DOHH2 (cell line): ENCODE results near the gene JMY.
A peak's percentile ranks its signal among the peaks of the same experiment; 100 is the strongest.

Experiments
- H3F3A ChIP-seq: fragments of 200-600 bp; sonication (generic), shearing (Covaris generic); 2 replicates; pipeline ENCODE4 v1.6.0; 2016; ENCODE audit warnings: antibody characterized with exemption, mild to moderate bottlenecking; ENCODE audit not compliant: control insufficient read depth, insufficient read depth
- H3K27ac ChIP-seq: fragments of 200-600 bp; sonication (generic); 2 replicates; pipeline ENCODE4 v1.5.1; 2014; ENCODE audit warnings: low read depth, mild to moderate bottlenecking, low read length, moderate library complexity
- H3K27me3 ChIP-seq: fragments of 200-600 bp; sonication (generic); 2 replicates; pipeline ENCODE4 v1.6.1; 2014; ENCODE audit warnings: mild to moderate bottlenecking, low read length, mixed read lengths; ENCODE audit not compliant: control insufficient read depth
- H3K36me3 ChIP-seq: fragments of 200-600 bp; sonication (generic); 2 replicates; pipeline ENCODE4 v1.6.1; 2014; ENCODE audit warnings: mild to moderate bottlenecking, low read length, moderate library complexity, mixed read lengths; ENCODE audit not compliant: control insufficient read depth
- H3K4me1 ChIP-seq: fragments of 200-600 bp; sonication (generic); 2 replicates; pipeline ENCODE4 v1.6.1; 2014; ENCODE audit warnings: mild to moderate bottlenecking, low read length, mixed read lengths; ENCODE audit not compliant: control insufficient read depth
- H3K4me2 ChIP-seq: fragments of 200-600 bp; sonication (generic); 2 replicates; pipeline ENCODE4 v1.6.0; 2014; ENCODE audit warnings: mild to moderate bottlenecking, low read length, moderate library complexity
- H3K4me3 ChIP-seq: fragments of 200-600 bp; sonication (generic); 2 replicates; pipeline ENCODE4 v1.5.1; 2014; ENCODE audit warnings: mild to moderate bottlenecking, low read length, mixed read lengths
- H3K79me2 ChIP-seq: fragments of 200-600 bp; sonication (generic); 2 replicates; pipeline ENCODE4 v1.6.1; 2014; ENCODE audit warnings: mild to moderate bottlenecking, low read length, mixed read lengths; ENCODE audit not compliant: control insufficient read depth
- H3K9me2 ChIP-seq: fragments of 200-600 bp; sonication (generic); replicated peaks from 2 replicates; pipeline ENCODE4 v1.6.1; 2014; ENCODE audit warnings: mild to moderate bottlenecking, low read length, mixed read lengths; ENCODE audit not compliant: control insufficient read depth
- H3K9me3 ChIP-seq: fragments of 200-600 bp; sonication (generic); 2 replicates; pipeline ENCODE4 v1.6.1; 2014; ENCODE audit warnings: antibody characterized with exemption, low read length, mixed read lengths; ENCODE audit not compliant: control insufficient read depth, insufficient read depth
- H4K20me1 ChIP-seq: fragments of 200-600 bp; sonication (generic); 2 replicates; pipeline ENCODE4 v1.6.0; 2014; ENCODE audit warnings: low read depth, mild to moderate bottlenecking, antibody characterized with exemption, low read length, moderate library complexity; ENCODE audit not compliant: control insufficient read depth, insufficient read depth
- EZH2phosphoT487 ChIP-seq: fragments of 200-600 bp; sonication (generic); IDR thresholded peaks from 2 replicates; pipeline ENCODE4 v1.6.1; 2017; ENCODE audit warnings: borderline replicate concordance, mild to moderate bottlenecking, antibody characterized with exemption, low read length, moderate library complexity, mixed read lengths
- TF ChIP-seq, protein P1 (sequence below): fragments of 200-600 bp; sonication (generic); IDR thresholded peaks from one replicate; pipeline ENCODE4 v1.5.1; 2014; ENCODE audit warnings: antibody characterized with exemption, mild to moderate bottlenecking, low read depth, low read length; ENCODE audit not compliant: poor library complexity, severe bottlenecking

The JMY gene

GRCh38 chr5:79236970-79237739 is 1.2 kb downstream of the JMY start:
- Histone ChIP-seq H3K9me2 (no peaks in the 10 kb centered on the region), H3K27me3 (peaks cover 30% of the 10 kb centered on the region), H3F3A (peaks cover 8% of the 10 kb centered on the region), H3K4me1 (peaks cover 25% of the 10 kb centered on the region), H4K20me1 (peaks cover 7% of the 10 kb centered on the region; the same call in 1 of the 2 replicates), H3K4me3 (peak overlapping the region; percentile 85), H3K79me2 (peaks cover 29% of the 10 kb centered on the region), H3K9me3 (no peaks in the 10 kb centered on the region), H3K4me2 (peak overlapping the region; percentile 98), H3K36me3 (no peaks in the 10 kb centered on the region), H3K27ac (no peak overlapping the region)
- TF ChIP-seq EZH2phosphoT487 = no peak
- TF ChIP-seq, protein P1, sequence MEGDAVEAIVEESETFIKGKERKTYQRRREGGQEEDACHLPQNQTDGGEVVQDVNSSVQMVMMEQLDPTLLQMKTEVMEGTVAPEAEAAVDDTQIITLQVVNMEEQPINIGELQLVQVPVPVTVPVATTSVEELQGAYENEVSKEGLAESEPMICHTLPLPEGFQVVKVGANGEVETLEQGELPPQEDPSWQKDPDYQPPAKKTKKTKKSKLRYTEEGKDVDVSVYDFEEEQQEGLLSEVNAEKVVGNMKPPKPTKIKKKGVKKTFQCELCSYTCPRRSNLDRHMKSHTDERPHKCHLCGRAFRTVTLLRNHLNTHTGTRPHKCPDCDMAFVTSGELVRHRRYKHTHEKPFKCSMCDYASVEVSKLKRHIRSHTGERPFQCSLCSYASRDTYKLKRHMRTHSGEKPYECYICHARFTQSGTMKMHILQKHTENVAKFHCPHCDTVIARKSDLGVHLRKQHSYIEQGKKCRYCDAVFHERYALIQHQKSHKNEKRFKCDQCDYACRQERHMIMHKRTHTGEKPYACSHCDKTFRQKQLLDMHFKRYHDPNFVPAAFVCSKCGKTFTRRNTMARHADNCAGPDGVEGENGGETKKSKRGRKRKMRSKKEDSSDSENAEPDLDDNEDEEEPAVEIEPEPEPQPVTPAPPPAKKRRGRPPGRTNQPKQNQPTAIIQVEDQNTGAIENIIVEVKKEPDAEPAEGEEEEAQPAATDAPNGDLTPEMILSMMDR = no peak

DNA sequence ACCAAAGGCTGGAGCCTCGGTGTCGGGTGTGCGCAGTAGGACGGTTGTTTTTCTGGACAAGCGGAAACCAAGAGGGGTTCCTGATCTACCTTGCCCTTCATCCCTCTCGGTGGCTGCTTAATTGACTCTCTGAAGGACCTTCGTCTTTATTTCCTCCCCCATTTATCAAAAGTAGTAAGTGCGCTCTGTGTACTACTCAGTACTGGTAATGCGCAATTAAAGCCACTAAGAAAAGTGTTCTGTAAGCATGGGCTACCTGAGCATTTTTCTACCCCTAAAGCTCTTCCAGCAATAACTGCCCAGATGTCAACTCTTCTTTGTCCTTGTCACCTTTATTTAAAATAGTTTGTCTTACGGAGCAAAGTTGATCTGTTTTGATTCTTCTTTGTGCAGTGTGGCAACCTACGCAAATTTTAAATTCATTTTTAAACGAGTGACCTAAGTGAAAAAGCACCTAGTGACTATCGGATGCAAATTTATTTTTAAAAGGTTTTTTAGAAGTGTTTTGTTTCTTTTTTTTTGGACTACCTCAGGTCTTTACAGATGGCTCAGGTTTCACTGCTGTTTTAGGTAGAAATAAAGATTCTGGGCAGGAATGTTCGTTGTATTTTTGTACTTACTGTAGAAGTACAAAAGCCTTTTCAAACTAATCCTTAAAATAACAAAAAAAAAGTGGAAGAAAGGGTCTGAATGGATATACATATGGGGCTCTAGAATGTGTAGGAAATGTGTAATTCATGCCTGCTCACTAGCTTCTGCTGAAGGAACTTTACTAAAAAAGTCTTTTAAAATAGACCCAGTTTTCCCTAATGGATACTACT is 2.0 kb downstream of the JMY start:
- TF ChIP-seq, protein P1 = no peak
- no peak for TF ChIP-seq EZH2phosphoT487
- no peaks in the 10 kb centered on the region for H3K9me3 ChIP-seq
- H3K9me2 ChIP-seq = no peaks in the 10 kb centered on the region
- peaks cover 34% of the 10 kb centered on the region for H3K79me2 ChIP-seq
- peak overlapping the region; percentile 98 for H3K4me2 ChIP-seq
- H3K4me3 ChIP-seq = peak overlapping the region; percentile 85
- no peaks in the 10 kb centered on the region for H3K36me3 ChIP-seq
- H3K27ac ChIP-seq = no peak overlapping the region
- peaks cover 30% of the 10 kb centered on the region for H3K27me3 ChIP-seq
- peaks cover 8% of the 10 kb centered on the region for H3F3A ChIP-seq
- H3K4me1 ChIP-seq = peaks cover 25% of the 10 kb centered on the region
- peaks cover 7% of the 10 kb centered on the region; the same call in 1 of the 2 replicates for H4K20me1 ChIP-seq

GRCh38 chr5:79240561-79240960 is 4.6 kb downstream of the JMY start:
- H3K27ac ChIP-seq = no peak overlapping the region
- H3K4me2 ChIP-seq = no peak overlapping the region
- no peaks in the 10 kb centered on the region for H3K36me3 ChIP-seq

More at GRCh38 chr5:79240561-79240960, 4.6 kb downstream of the JMY start:
- Histone ChIP-seq H3F3A (no peaks in the 10 kb centered on the region), H3K4me1 (peaks cover 22% of the 10 kb centered on the region), H3K4me3 (no peak overlapping the region), H4K20me1 (peaks cover 7% of the 10 kb centered on the region; the same call in 1 of the 2 replicates), H3K9me2 (no peaks in the 10 kb centered on the region), H3K27me3 (peaks cover 22% of the 10 kb centered on the region), H3K9me3 (no peaks in the 10 kb centered on the region), H3K79me2 (peaks cover 38% of the 10 kb centered on the region)
- TF ChIP-seq, protein P1 = no peak
- no peak for TF ChIP-seq EZH2phosphoT487
